IMR-90 (cell line): ENCODE results near the gene PARD3. TPM values are rescaled to one million over a fixed set of nuclear protein-coding genes. Genes with fewer than 3 reads are reported as not detected.

Experiments
- ATAC-seq: fragments of 200-7000 bp; cut with Tn5 transposase; 2 replicates; pipeline ENCODE4 v1.9.1; 2020; ENCODE audit warnings: low read depth, mild to moderate bottlenecking, moderate library complexity
- BruUV-seq: library from RNA; stranded (reverse); fragments of 400-500 nt; replicated peaks from 2 replicates; lab custom pipeline; 2021; lab: Mats Ljungman, UMichigan
- CTCF ChIA-PET: fragments of 300-600 bp; formaldehyde crosslinking; extraction: SDS; loops from one replicate; lab custom pipeline; 2021; ENCODE audit warnings: antibody characterized with exemption; lab: Yijun Ruan, JAX
- POLR2A ChIA-PET: fragments of 300-600 bp; sonication (Branson Sonifier 250); formaldehyde crosslinking; loops from one replicate; lab custom pipeline; 2022; ENCODE audit warnings: antibody characterized with exemption; ENCODE audit not compliant: unreplicated experiment; lab: Charles Lee
- DNase-seq: peaks from one replicate; pipeline ENCODE4 v3.0.0; 2013
- H2AFZ ChIP-seq: replicated peaks from 2 replicates; pipeline ENCODE3; 2013; ENCODE audit warnings: low read length, mild to moderate bottlenecking; ENCODE audit not compliant: poor library complexity
- H2AK5ac ChIP-seq: 2 replicates; pipeline ENCODE4 v1.6.1; 2013; ENCODE audit warnings: low read depth, low read length, inconsistent platforms
- H2AK9ac ChIP-seq: replicated peaks from 2 replicates; pipeline ENCODE3; 2013; ENCODE audit warnings: mild to moderate bottlenecking, low read depth, low read length, moderate library complexity; ENCODE audit not compliant: poor library complexity
- H2BK120ac ChIP-seq: 2 replicates; pipeline ENCODE4 v1.6.1; 2013; ENCODE audit warnings: low read depth, low read length, inconsistent platforms
- H2BK15ac ChIP-seq: 3 replicates; pipeline ENCODE4 v1.6.1; 2013; ENCODE audit warnings: low read depth, low read length, inconsistent platforms
- H2BK20ac ChIP-seq: 2 replicates; pipeline ENCODE4 v1.6.1; 2013; ENCODE audit warnings: low read depth, mild to moderate bottlenecking, inconsistent platforms, low read length, moderate library complexity
- H2BK5ac ChIP-seq: 2 replicates; pipeline ENCODE4 v1.6.1; 2013; ENCODE audit warnings: mild to moderate bottlenecking, low read depth, low read length, inconsistent platforms; ENCODE audit not compliant: poor library complexity, severe bottlenecking
- H3K14ac ChIP-seq: replicated peaks from 2 replicates; pipeline ENCODE4 v1.6.1; 2013; ENCODE audit warnings: low read depth, low read length, inconsistent platforms
- H3K18ac ChIP-seq: 2 replicates; pipeline ENCODE4 v1.6.1; 2013; ENCODE audit warnings: low read depth, low read length, control low read depth
- H3K23ac ChIP-seq: 2 replicates; pipeline ENCODE4 v1.6.1; 2013; ENCODE audit warnings: low read depth, low read length, inconsistent platforms
- H3K27ac ChIP-seq: 2 replicates; pipeline ENCODE4 v1.5.1; 2013; ENCODE audit warnings: mild to moderate bottlenecking, control low read depth, low read length; ENCODE audit not compliant: insufficient read depth
- H3K27me3 ChIP-seq: 2 replicates; pipeline ENCODE4 v1.6.1; 2013; ENCODE audit warnings: low read length; ENCODE audit not compliant: control insufficient read depth, insufficient read depth
- H3K36me3 ChIP-seq: 2 replicates; pipeline ENCODE4 v1.6.1; 2013; ENCODE audit warnings: low read length, mixed read lengths; ENCODE audit not compliant: control insufficient read depth, insufficient read depth
- H3K4ac ChIP-seq: 2 replicates; pipeline ENCODE4 v1.6.1; 2013; ENCODE audit warnings: low read depth, low read length, inconsistent platforms
- H3K4me1 ChIP-seq: 2 replicates; pipeline ENCODE4 v1.6.1; 2013; ENCODE audit warnings: low read length, mixed read lengths; ENCODE audit not compliant: control insufficient read depth, insufficient read depth
- H3K4me2 ChIP-seq: 2 replicates; pipeline ENCODE4 v1.6.1; 2013; ENCODE audit warnings: low read depth, mild to moderate bottlenecking, control low read depth, low read length, moderate library complexity
- H3K4me3 ChIP-seq: 2 replicates; pipeline ENCODE4 v1.5.1; 2013; ENCODE audit warnings: low read depth, mild to moderate bottlenecking, control low read depth, low read length, moderate library complexity; ENCODE audit not compliant: insufficient read depth
- H3K56ac ChIP-seq: 2 replicates; pipeline ENCODE4 v1.6.1; 2013; ENCODE audit warnings: low read length, inconsistent platforms; ENCODE audit not compliant: insufficient read depth; ENCODE audit errors: extremely low read depth
- H3K79me1 ChIP-seq, 2 experiments: 2 replicates each; pipeline ENCODE4 v1.6.1; 2013; ENCODE audit warnings: low read length in 2 of 2, inconsistent platforms in 1 of 2, low read depth in 1 of 2
- H3K9ac ChIP-seq: 2 replicates; pipeline ENCODE4 v1.6.1; 2013; ENCODE audit warnings: low read depth, low read length, control low read depth
- H3K9me1 ChIP-seq: 2 replicates; pipeline ENCODE4 v1.6.1; 2013; ENCODE audit warnings: low read length, inconsistent platforms; ENCODE audit not compliant: insufficient read depth
- H3K9me3 ChIP-seq: 2 replicates; pipeline ENCODE4 v1.6.1; 2013; ENCODE audit warnings: low read length; ENCODE audit not compliant: control insufficient read depth, insufficient read depth
- H4K20me1 ChIP-seq: 2 replicates; pipeline ENCODE4 v1.6.1; 2013; ENCODE audit warnings: low read length, inconsistent platforms; ENCODE audit not compliant: insufficient read depth
- H4K5ac ChIP-seq: 2 replicates; pipeline ENCODE4 v1.6.1; 2013; ENCODE audit warnings: mild to moderate bottlenecking, low read depth, low read length, control low read depth
- H4K8ac ChIP-seq, 2 experiments: 2 replicates each; pipeline ENCODE4 v1.6.1; 2013; ENCODE audit warnings: low read depth in 2 of 2, low read length in 2 of 2, control low read depth in 1 of 2, inconsistent platforms in 1 of 2
- H4K91ac ChIP-seq: 2 replicates; pipeline ENCODE4 v1.6.1; 2013; ENCODE audit warnings: low read depth, low read length, inconsistent platforms; ENCODE audit not compliant: insufficient read depth
- CEBPB ChIP-seq: IDR thresholded peaks from 2 replicates; pipeline ENCODE4 v1.6.1; 2012; ENCODE audit warnings: low read depth, low read length, improper control_type of control experiment
- CTCF ChIP-seq: conservative IDR thresholded peaks from 2 replicates; pipeline ENCODE4 v1.5.1; 2012; ENCODE audit warnings: mild to moderate bottlenecking, low read depth, low read length, improper control_type of control experiment
- MAFK ChIP-seq: IDR thresholded peaks from 2 replicates; pipeline ENCODE4 v1.6.1; 2012; ENCODE audit warnings: low read depth, low read length, improper control_type of control experiment
- MXI1 ChIP-seq: IDR thresholded peaks from 2 replicates; pipeline ENCODE4 v1.6.1; 2012; ENCODE audit warnings: low read depth, mild to moderate bottlenecking, low read length, moderate library complexity, borderline replicate concordance
- RAD21 ChIP-seq: IDR thresholded peaks from 2 replicates; pipeline ENCODE4 v1.6.1; 2012; ENCODE audit warnings: low read length, improper control_type of control experiment
- RCOR1 ChIP-seq: IDR thresholded peaks from 2 replicates; pipeline ENCODE4 v1.6.1; 2012; ENCODE audit warnings: mild to moderate bottlenecking, low read length, improper control_type of control experiment; ENCODE audit not compliant: insufficient replicate concordance
- USF2 ChIP-seq: fragments of 150-350 bp; IDR thresholded peaks from 2 replicates; pipeline ENCODE4 v1.6.1; 2017; ENCODE audit warnings: mild to moderate bottlenecking, antibody characterized with exemption, low read length, low read depth
- WGBS, 2 experiments: methylation state at CpG; one replicate each; pipeline versions ENCODE4 v1.1.5 to v1.1.7; 2013; ENCODE audit warnings: missing lambda C conversion rate in 2 of 2; ENCODE audit not compliant: insufficient read length in 1 of 2; ENCODE audit errors: extremely low coverage in 2 of 2; 5-methylcytosine and 5-hydroxymethylcytosine counted together
- dilution Hi-C: fragments of 300-500 bp; cut with HindIII; formaldehyde crosslinking; loops from one replicate; pipeline ENCODE4 v1.14.3; 2018; ENCODE audit warnings: low sequenced_read_pairs; ENCODE audit not compliant: unreplicated experiment
- in situ Hi-C: fragments of 300-500 bp; cut with MboI; formaldehyde crosslinking; loops from 3 replicates; pipeline ENCODE4 v1.14.3; 2019; ENCODE audit warnings: low sequenced_read_pairs, inconsistent platforms, mixed read lengths
- intact Hi-C: fragments of 100-400 bp; cut with micrococcal nuclease; formaldehyde crosslinking; loops from 2 replicates; pipeline ENCODE4 v1.10.0; 2022
- polyA plus RNA-seq, 3 experiments: library from polyadenylated mRNA; depleted of rRNA; stranded (reverse); fragments of >200 nt; gene quantifications; 2 replicates each; pipeline ENCODE4 v1.2.3, GENCODE V29; 2012; ENCODE audit warnings: low replicate concordance in 1 of 3
- total RNA-seq: library from RNA; depleted of rRNA; stranded (reverse); fragments of >200 nt; gene quantifications from 2 replicates; pipeline ENCODE4 v1.2.3, GENCODE V29; 2012

PARD3 gene
- total and polyA plus RNA-seq, 2 of the 4 experiments (the other 2 are of a cell fraction), result 14.6 to 37.5 TPM

GRCh38 chr10:34764472-34764946 lies 50.6 kb downstream of the PARD3 start:
- no peak overlapping the region for H2AK9ac ChIP-seq
- no peak overlapping the region for H2AK5ac ChIP-seq
- H3K4me1 ChIP-seq, result peaks cover 4% of the 10 kb centered on the region; the same call in 1 of the 2 replicates
- H3K4ac ChIP-seq, result no peak overlapping the region
- H3K18ac ChIP-seq, result no peak overlapping the region
- H4K91ac ChIP-seq, result no peak overlapping the region
- intact Hi-C loops (no loop called here), in situ Hi-C loops (no loop called here), dilution Hi-C loops (no loop called here)
- no peak overlapping the region for H2BK20ac ChIP-seq
- ChIA-PET CTCF (interaction anchor here (1.0 kb wide), 1 partner anchor 12 kb away, joined by 3 read pairs; no protein-coding TSS in a partner anchor), POLR2A (no interaction called here)
- H3K9me1 ChIP-seq, result peaks cover 7% of the 10 kb centered on the region; the same call in 1 of the 2 replicates
- no peak overlapping the region for H3K14ac ChIP-seq
- H2BK120ac ChIP-seq, result no peak overlapping the region
- H3K27me3 ChIP-seq, result no peaks in the 10 kb centered on the region
- H2BK5ac ChIP-seq, result no peak overlapping the region
- no peak overlapping the region for H3K9ac ChIP-seq
- H3K23ac ChIP-seq, result no peak overlapping the region
- H3K36me3 ChIP-seq, result no peaks in the 10 kb centered on the region
- H4K20me1 ChIP-seq, result no peaks in the 10 kb centered on the region; the same call in none of the 2 replicates
- no peak overlapping the region for H4K8ac ChIP-seq
- WGBS, 2 experiments, result no CpG with 5 or more reads among the region's 2 CpGs
- no TSS peak for BruUV-seq
- ATAC-seq, result no peak
- no peak overlapping the region for H3K4me2 ChIP-seq
- no peak overlapping the region for H2BK15ac ChIP-seq
- no peak overlapping the region for H4K5ac ChIP-seq
- H3K79me1 ChIP-seq, result peaks cover 18 to 67% of the 10 kb centered on the region in 2 experiments
- TF ChIP-seq USF2 (no peak), CEBPB (no peak), MAFK (no peak), RCOR1 (no peak), CTCF (no peak), RAD21 (no peak), MXI1 (no peak)
- no peak overlapping the region for H3K27ac ChIP-seq
- H3K4me3 ChIP-seq, result no peak overlapping the region
- DNase-seq, result no peak
- no peaks in the 10 kb centered on the region for H3K9me3 ChIP-seq
- H3K56ac ChIP-seq, result no peak overlapping the region
- H2AFZ ChIP-seq, result no peak overlapping the region
